HG03432 (cell line): ENCODE results near the gene NRG2.

ENCODE experiments used
- ATAC-seq: cut with Tn5 transposase; IDR thresholded peaks from one replicate; pipeline ENCODE4 v1.9.1; 2021; ENCODE audit warnings: mild to moderate bottlenecking, moderate library complexity; ENCODE audit not compliant: unreplicated experiment

Gene NRG2

GRCh38 chr5:139845846-139846681 lies 197.0 kb downstream of the NRG2 start:
- no peak for ATAC-seq

GRCh38 chr5:139844472-139845145 lies 198.5 kb downstream of the NRG2 start:
- no peak for ATAC-seq

GRCh38 chr5:139843991-139844390 lies 199.1 kb downstream of the NRG2 start:
- no peak for ATAC-seq

GRCh38 chr5:139842321-139842720 lies 200.8 kb downstream of the NRG2 start:
- no peak for ATAC-seq

- ATAC-seq = no peak
Measured at GRCh38 chr5:139841549-139841948, 201.6 kb downstream of the NRG2 start.

- ATAC-seq = no peak
Measured at GRCh38 chr5:139839918-139840317, 203.2 kb downstream of the NRG2 start.

- no peak for ATAC-seq
Measured at GRCh38 chr5:139839232-139839815, 203.8 kb downstream of the NRG2 start.

GRCh38 chr5:139838381-139839197 lies 204.5 kb downstream of the NRG2 start:
- ATAC-seq = no peak

- no peak for ATAC-seq
Measured at GRCh38 chr5:139837711-139838380, 205.3 kb downstream of the NRG2 start.

GRCh38 chr5:139836469-139837208 lies 206.5 kb downstream of the NRG2 start:
- ATAC-seq = no peak

- no peak for ATAC-seq
Measured at GRCh38 chr5:139835656-139836055, 207.4 kb downstream of the NRG2 start.

GRCh38 chr5:139833525-139833924 lies 209.6 kb downstream of the NRG2 start:
- no peak for ATAC-seq

- ATAC-seq = no peak
Measured at GRCh38 chr5:139831624-139832023, 211.5 kb downstream of the NRG2 start.

- no peak for ATAC-seq
Measured at GRCh38 chr5:139829471-139829870, 213.6 kb downstream of the NRG2 start.

- no peak for ATAC-seq
Measured at GRCh38 chr5:139828207-139828895, 214.7 kb downstream of the NRG2 start.

GRCh38 chr5:139825690-139826089 lies 217.4 kb downstream of the NRG2 start:
- no peak for ATAC-seq

GRCh38 chr5:139823757-139824355 lies 219.2 kb downstream of the NRG2 start:
- ATAC-seq = no peak

- no peak for ATAC-seq
Measured at GRCh38 chr5:139822553-139823425, 220.3 kb downstream of the NRG2 start.
